GM19351 (cell line): Measurements from ENCODE around the gene FBN1.

Source experiments
- ATAC-seq: cut with Tn5 transposase; IDR thresholded peaks from one replicate; pipeline ENCODE4 v1.9.1; 2021; ENCODE audit warnings: mild to moderate bottlenecking, moderate library complexity; ENCODE audit not compliant: unreplicated experiment

Gene FBN1

GRCh38 chr15:48440084-48440483, 205.4 kb downstream of the FBN1 start:
- no peak for ATAC-seq

- ATAC-seq: no peak
Observed at GRCh38 chr15:48437178-48437577, 208.3 kb downstream of the FBN1 start.

GRCh38 chr15:48435321-48435720, 210.2 kb downstream of the FBN1 start:
- ATAC-seq: no peak

DNA sequence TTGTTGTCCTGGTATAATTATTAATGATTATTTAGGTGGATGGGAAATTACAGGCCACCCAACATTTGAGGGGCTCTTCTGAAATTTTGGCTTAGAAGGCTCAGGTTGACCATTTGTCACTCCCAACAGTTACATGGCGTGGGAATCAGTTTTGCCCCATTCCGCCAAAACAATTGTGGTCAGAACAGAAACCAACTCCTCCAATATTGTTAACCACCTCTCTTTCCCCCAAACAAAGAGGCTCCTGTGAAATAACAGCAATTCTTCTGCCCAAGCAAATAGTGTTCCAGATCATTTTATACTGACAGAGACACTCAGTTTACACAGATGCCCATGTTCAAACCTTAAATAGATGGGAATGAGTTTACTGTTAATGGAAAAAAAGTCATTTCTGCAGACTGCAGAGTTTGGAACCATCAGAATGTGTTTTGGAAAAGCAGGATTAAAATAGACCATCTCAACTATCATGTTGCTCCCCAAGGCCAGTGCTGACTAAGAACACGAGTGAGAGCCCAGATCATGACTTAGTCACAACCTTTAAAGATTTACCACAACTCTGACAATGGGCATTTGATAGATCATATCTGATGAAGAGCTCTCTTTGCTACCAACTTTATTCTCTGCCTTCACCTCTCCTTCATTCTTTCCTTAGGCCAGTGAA, 212.2 kb downstream of the FBN1 start:
- ATAC-seq: peak; percentile 93

DNA sequence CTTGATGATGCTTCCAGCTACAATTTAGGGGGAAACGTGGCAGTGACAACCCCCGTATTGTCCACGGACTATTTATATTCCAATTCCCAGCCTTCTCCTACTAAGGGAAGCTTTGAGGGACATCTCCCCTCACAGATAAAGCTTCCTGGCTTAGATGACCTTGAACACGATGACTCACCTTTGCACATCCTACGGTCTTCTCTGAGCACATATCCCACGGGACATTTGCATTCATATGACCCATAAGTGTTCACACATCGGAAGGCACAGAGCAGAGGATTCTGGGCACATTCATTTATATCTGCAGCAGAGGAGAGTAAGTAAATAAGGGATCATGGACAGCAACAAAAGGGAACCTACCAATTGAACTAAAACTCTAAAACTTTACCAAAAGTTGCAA, 212.8 kb downstream of the FBN1 start:
- ATAC-seq: no peak

- ATAC-seq: no peak
Observed at GRCh38 chr15:48427960-48428547, 217.5 kb downstream of the FBN1 start.

DNA sequence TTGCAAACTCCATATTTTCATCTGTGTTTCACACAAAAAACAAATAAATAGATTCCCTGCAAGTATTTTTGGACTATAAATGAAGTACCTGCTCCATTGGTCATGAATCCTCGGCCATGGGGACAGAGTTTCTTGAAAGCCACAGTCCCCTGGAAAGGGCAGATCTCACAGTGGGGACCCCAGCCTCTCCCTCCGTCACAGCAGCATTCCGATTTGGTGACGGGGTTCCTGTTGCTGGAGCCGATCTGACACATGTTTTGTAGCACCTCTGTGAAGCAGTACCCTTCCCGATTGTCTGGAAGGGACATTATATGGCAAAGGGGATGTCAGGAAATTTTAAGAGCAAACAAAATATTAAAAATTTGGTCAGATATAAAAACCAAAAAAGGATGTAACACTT, 218.0 kb downstream of the FBN1 start:
- no peak for ATAC-seq

DNA sequence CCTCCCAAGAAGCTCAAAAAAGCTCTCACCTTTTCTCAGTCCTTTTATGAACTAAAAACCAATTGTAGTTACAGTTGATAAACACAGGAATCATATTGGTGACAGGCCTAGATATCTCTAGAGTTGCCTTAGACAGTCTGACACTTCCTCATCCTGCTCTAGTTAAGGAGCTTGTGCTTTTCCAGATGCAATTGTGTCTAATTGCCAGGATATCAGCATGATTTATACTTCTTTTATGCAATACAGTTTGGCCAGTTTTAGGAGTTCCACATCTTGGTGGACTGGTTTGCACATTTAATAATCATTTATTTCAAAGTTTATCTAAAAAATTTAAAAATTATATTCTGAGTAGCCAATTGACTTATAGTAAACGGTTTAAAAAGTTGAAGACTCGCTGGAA, 218.6 kb downstream of the FBN1 start:
- no peak for ATAC-seq

DNA sequence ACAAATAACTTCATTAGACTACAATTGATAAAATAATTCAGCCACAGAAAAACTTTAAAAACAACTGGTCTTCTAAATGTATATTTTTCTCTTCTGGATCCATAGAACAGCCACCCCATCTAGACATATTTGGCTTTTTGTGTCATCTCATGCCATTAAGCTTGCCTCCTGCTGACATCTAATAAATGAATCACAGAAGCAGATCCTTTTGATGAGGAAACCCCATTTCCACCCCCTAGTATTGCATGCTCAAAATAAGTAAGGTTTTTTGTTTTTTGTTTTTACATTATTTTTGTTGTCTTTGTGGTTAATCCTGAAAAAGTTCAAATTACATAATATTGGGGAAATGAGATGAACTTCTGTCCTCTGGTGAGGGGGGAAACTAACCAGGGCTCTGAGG, 219.5 kb downstream of the FBN1 start:
- no peak for ATAC-seq

DNA sequence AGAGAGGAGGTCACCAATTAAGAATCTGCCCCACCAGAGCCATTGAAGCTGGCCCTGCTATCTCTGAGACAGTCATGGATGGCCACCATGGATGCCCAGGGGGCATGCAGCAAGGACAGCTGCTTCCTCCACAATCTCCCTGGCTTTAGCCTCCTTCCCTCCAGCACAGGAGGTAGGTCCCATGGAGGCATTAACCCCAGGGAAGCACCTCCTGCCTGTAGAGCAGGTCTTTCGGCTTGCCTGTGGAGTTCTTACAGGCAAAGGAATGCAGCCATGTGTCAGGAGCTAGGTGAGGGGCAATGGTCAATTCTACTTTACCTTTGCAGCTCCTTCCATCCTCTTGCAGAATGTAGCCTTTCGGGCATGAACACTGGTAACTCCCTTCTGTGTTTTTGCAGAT, 220.5 kb downstream of the FBN1 start:
- ATAC-seq: no peak

GRCh38 chr15:48423896-48424475, 221.5 kb downstream of the FBN1 start:
- ATAC-seq: no peak

GRCh38 chr15:48423342-48423741, 222.2 kb downstream of the FBN1 start:
- no peak for ATAC-seq

DNA sequence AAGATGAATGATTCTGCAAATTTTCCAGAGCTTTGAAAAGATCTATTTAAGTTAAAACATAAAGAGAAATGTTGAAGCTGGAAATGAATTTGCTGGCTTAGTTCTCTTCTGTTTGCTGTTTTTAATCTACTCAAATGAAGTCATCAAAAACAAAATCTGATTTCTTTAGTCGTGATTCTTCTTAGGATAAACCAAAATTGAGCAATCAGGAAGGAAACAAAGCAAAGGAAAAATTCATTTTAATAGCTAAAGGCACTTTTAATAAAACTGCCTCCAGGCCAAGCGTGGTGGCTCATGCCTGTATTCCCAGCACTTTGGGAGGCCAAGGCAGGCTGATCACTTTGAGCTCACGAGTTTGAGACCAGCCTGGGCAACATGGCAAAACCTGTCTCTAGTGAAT, 223.1 kb downstream of the FBN1 start:
- no peak for ATAC-seq

- ATAC-seq: no peak
Observed at GRCh38 chr15:48421362-48421761, 224.1 kb downstream of the FBN1 start.

DNA sequence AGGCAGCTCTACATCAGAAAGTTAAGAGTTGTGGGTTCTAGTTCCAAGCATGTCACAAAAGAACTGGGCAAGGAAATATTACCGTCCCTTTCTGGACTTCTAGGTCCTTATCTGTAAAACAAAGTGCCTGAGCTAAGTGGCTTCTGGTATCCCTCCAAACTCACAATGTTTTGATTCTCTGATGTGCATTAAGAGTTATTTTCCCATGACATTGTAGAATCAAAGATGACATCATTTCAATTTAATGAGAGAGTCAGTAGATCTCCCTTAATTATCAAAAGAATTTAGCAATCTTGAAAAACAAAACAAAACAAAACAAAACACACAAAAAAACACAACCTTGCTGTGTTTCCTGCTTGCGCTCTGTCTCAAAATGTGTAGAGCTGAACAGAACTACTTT, 225.6 kb downstream of the FBN1 start:
- no peak for ATAC-seq

DNA sequence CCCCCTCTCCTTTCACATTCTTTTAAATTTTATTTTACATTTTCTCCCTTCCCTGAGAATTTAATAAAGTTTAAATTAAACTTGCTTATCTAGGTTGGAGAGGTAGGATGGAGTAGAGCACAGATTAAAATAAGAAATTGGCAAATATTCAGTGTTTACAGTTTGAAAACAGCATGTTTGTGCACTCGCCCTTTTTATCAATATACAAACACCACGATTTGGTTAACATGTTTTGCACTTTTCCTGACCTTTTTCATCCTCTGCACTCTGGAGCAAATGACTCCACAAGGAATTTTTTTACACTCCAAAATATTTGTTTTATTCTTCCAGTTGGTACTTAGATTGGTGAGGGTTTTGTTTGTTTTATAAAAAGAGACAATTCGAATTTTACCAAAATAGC, 227.2 kb downstream of the FBN1 start:
- ATAC-seq: no peak

DNA sequence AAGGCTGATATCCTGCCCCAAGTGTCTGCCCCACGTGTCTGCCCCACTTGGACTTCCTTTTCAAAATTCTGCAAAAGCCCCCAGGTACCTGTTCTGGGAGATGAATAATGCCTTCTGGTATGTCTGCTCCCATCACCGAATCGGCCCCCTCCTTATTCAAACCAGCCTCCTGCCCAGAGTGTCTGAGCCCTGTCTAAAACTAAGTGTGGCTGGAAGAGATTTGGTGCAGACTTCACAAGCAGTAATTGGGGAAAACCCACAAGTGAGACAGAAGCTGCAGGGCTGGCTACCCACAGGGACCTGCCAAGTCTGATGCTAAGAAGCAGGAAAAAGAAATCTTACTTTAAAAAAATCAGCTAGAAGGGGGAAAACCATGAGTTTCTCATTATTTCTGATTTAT, 229.2 kb downstream of the FBN1 start:
- ATAC-seq: no peak

DNA sequence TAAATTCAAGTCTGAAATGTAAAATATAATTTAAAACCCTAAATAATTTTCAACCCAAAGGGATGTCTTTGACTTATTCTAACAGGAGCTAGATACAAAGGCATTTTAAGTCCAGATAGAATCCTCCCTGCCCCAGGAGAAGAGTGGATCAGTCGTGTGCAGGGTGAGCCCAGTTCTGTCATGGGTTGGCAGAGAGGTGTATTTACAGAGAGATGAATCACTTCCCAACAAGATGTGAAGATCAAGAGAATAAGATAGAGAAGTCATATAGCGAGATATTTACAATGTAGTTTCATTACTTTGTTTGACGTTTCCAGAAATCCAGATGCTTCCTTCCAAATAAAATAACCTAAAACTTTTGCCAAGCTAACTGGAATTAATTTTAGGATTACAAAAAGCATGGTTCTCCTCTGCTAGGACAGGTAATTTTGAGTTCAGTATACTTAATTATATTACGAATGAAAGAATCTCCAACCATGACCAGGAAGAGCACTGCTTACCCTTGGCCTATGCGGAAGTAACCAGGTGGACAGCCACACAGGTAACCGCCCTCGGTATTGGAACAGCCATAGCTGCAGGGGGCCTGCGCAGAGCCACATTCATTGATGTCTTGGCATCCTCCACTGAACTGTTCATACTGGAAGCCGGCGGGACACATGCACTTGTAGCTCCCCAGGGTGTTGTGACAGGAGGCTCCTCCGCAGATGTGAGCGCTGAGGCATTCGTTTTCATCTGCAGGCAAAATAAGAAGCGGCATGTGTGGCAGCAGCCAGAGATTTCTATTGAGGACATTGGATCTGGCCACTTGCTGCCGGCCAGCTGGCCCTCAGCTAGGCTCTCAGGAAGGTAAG, 230.2 kb downstream of the FBN1 start:
- no peak for ATAC-seq

DNA sequence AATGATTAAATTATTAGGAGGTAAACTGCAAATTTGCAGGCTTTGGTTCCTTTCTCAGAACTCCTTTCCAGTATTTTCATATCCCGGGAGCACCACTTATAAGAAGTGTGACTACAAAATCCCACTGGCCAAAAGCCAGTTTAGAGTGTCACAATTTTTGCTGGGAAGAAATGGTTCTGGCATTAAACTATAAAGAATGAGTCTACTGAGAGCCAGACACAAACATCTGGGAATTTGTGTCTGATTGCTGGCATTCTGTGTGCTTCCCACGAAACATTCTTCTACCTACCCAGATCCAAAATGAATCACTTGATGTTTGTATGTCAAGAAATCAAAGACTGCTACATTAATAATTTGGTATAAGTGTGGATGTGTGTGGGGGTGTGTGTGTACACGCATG, 231.5 kb downstream of the FBN1 start:
- no peak for ATAC-seq

DNA sequence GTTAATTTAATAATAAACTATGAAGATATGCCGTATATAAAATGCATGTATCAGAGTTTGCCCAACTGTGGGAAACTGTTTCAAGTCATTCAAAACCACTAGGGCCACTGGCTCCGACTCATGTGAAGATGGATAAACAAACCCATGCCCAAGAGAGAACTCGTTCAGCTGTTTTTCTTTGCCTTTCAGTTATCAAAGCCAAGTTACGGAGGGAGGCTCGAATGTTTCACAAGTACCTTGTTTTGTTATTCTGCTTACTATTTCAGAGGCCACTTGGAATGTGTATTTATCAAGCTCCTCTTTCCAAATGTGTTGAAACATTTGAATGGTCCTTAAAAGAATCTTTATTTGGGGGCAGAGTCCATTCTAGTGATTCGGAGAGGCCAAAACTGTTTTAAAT, 232.2 kb downstream of the FBN1 start:
- no peak for ATAC-seq

- ATAC-seq: no peak
Observed at GRCh38 chr15:48411971-48412591, 233.4 kb downstream of the FBN1 start.
